OCI-LY1 (cell line): ENCODE data around the gene ZNF654.

Experiments used
- H2AFZ ChIP-seq: fragments of 200-600 bp; sonication (generic), shearing (Covaris generic); 2 replicates; pipeline ENCODE4 v1.6.0; 2014; ENCODE audit warnings: antibody characterized with exemption, mild to moderate bottlenecking, low read length
- H3F3A ChIP-seq: fragments of 200-600 bp; sonication (generic), shearing (Covaris generic); 2 replicates; pipeline ENCODE4 v1.6.0; 2014; ENCODE audit warnings: mild to moderate bottlenecking, antibody characterized with exemption, low read length, moderate library complexity; ENCODE audit not compliant: insufficient read depth
- H3K27ac ChIP-seq: fragments of 200-600 bp; sonication (generic); 2 replicates; pipeline ENCODE4 v1.5.1; 2014; ENCODE audit warnings: low read length, mixed run types, mild to moderate bottlenecking, low read depth; ENCODE audit not compliant: poor library complexity, severe bottlenecking
- H3K27me3 ChIP-seq: fragments of 200-600 bp; sonication (generic); 2 replicates; pipeline ENCODE4 v1.6.0; 2014; ENCODE audit warnings: antibody characterized with exemption, mild to moderate bottlenecking, low read length, moderate library complexity; ENCODE audit not compliant: insufficient read depth
- H3K36me3 ChIP-seq: fragments of 200-600 bp; sonication (generic); 2 replicates; pipeline ENCODE4 v1.6.1; 2014; ENCODE audit warnings: mild to moderate bottlenecking, antibody characterized with exemption, low read length, moderate library complexity, mixed read lengths; ENCODE audit not compliant: insufficient read depth
- H3K4me1 ChIP-seq: fragments of 200-600 bp; sonication (generic); 2 replicates; pipeline ENCODE4 v1.5.1; 2014; ENCODE audit warnings: mild to moderate bottlenecking, low read length, moderate library complexity; ENCODE audit not compliant: insufficient read depth, severe bottlenecking
- H3K4me2 ChIP-seq: fragments of 200-600 bp; sonication (generic), shearing (Covaris generic); 2 replicates; pipeline ENCODE4 v1.6.1; 2014; ENCODE audit warnings: low read length
- H3K4me3 ChIP-seq: fragments of 200-600 bp; sonication (generic); 2 replicates; pipeline ENCODE4 v1.5.1; 2014; ENCODE audit warnings: low read length, low read depth, mild to moderate bottlenecking, mixed read lengths; ENCODE audit not compliant: poor library complexity, severe bottlenecking
- H3K79me2 ChIP-seq: fragments of 200-600 bp; shearing (Covaris generic); 2 replicates; pipeline ENCODE4 v1.6.1; 2016; ENCODE audit warnings: mixed run types, low read length, mixed read lengths; ENCODE audit not compliant: insufficient read depth
- H3K9ac ChIP-seq: fragments of 200-600 bp; sonication (generic), shearing (Covaris generic); 2 replicates; pipeline ENCODE4 v1.6.1; 2014; ENCODE audit warnings: mild to moderate bottlenecking, low read length, mixed read lengths
- H3K9me2 ChIP-seq: fragments of 200-600 bp; sonication (generic), shearing (Covaris generic); 2 replicates; pipeline ENCODE4 v1.6.1; 2014; ENCODE audit warnings: low read depth, mild to moderate bottlenecking, low read length, mixed read lengths
- H3K9me3 ChIP-seq: fragments of 200-600 bp; shearing (Covaris generic); 2 replicates; pipeline ENCODE4 v1.6.1; 2014; ENCODE audit warnings: low read length, mixed read lengths
- H4K20me1 ChIP-seq: fragments of 200-600 bp; sonication (generic), shearing (Covaris generic); 2 replicates; pipeline ENCODE4 v1.6.0; 2016; ENCODE audit warnings: mild to moderate bottlenecking, low read length; ENCODE audit not compliant: insufficient read depth
- CTCF ChIP-seq: fragments of 200-600 bp; sonication (generic), shearing (Covaris generic); IDR thresholded peaks from 2 replicates; pipeline ENCODE4 v1.5.1; 2017; ENCODE audit warnings: mild to moderate bottlenecking, antibody characterized with exemption, low read length, moderate library complexity, mixed read lengths
- EZH2 ChIP-seq: fragments of 200-600 bp; sonication (generic), shearing (Covaris generic); IDR thresholded peaks from 2 replicates; pipeline ENCODE4 v1.8.0; 2017; ENCODE audit warnings: borderline replicate concordance, mixed run types, mild to moderate bottlenecking, antibody characterized with exemption, low read length, moderate library complexity, mixed read lengths

The ZNF654 gene

GRCh38 chr3:88189361-88189810 is 130.3 kb downstream of the ZNF654 start:
- no peaks in the 10 kb centered on the region for H4K20me1 ChIP-seq
- no peak overlapping the region for H3K9ac ChIP-seq
- H3K9me2 ChIP-seq = no peaks in the 10 kb centered on the region
- H3K79me2 ChIP-seq = no peaks in the 10 kb centered on the region
- H3K9me3 ChIP-seq = no peaks in the 10 kb centered on the region
- no peak overlapping the region for H3K4me3 ChIP-seq
- no peaks in the 10 kb centered on the region for H3K4me1 ChIP-seq
- H3K36me3 ChIP-seq = no peaks in the 10 kb centered on the region
- H3K27ac ChIP-seq = no peak overlapping the region
- H2AFZ ChIP-seq = no peak overlapping the region
- H3K4me2 ChIP-seq = no peak overlapping the region
- H3K27me3 ChIP-seq = no peaks in the 10 kb centered on the region
- TF ChIP-seq EZH2 (no peak), CTCF (no peak)
- H3F3A ChIP-seq = no peaks in the 10 kb centered on the region

- Histone ChIP-seq H3K27me3 (no peaks in the 10 kb centered on the region), H3K9me2 (no peaks in the 10 kb centered on the region), H3K9ac (no peak overlapping the region), H3K79me2 (no peaks in the 10 kb centered on the region), H3K4me2 (no peak overlapping the region), H3K4me3 (no peak overlapping the region), H2AFZ (no peak overlapping the region), H4K20me1 (no peaks in the 10 kb centered on the region), H3K36me3 (no peaks in the 10 kb centered on the region), H3K4me1 (no peaks in the 10 kb centered on the region), H3K27ac (no peak overlapping the region), H3K9me3 (no peaks in the 10 kb centered on the region), H3F3A (no peaks in the 10 kb centered on the region)
- TF ChIP-seq CTCF = no peak
- no peak for TF ChIP-seq EZH2
Observed at GRCh38 chr3:88191872-88192409, 132.9 kb downstream of the ZNF654 start.

- H2AFZ ChIP-seq = no peak overlapping the region
- H4K20me1 ChIP-seq = no peaks in the 10 kb centered on the region
- no peak overlapping the region for H3K27ac ChIP-seq
- H3K27me3 ChIP-seq = no peaks in the 10 kb centered on the region
- no peaks in the 10 kb centered on the region for H3K9me2 ChIP-seq
- no peaks in the 10 kb centered on the region for H3K9me3 ChIP-seq
- no peak overlapping the region for H3K4me2 ChIP-seq
- no peaks in the 10 kb centered on the region for H3K36me3 ChIP-seq
- no peak overlapping the region for H3K4me3 ChIP-seq
- no peak overlapping the region for H3K9ac ChIP-seq
- H3K79me2 ChIP-seq = no peaks in the 10 kb centered on the region
- no peaks in the 10 kb centered on the region for H3K4me1 ChIP-seq
- no peak for TF ChIP-seq EZH2
- no peak for TF ChIP-seq CTCF
- H3F3A ChIP-seq = no peaks in the 10 kb centered on the region
Observed at GRCh38 chr3:88192631-88193030, 133.6 kb downstream of the ZNF654 start.
